HG03520 (cell line): ENCODE results near the gene TMCC3.
A peak's percentile ranks its signal among the peaks of the same experiment; 100 is the strongest.
"Not testable (repeated sequence)": the region's sequence is repeated elsewhere in the genome, so short reads cannot be mapped to it uniquely, and the experiment has no call there.

ENCODE experiments used
- ATAC-seq: cut with Tn5 transposase; IDR thresholded peaks from one replicate; pipeline ENCODE4 v1.9.1; 2021; ENCODE audit warnings: mild to moderate bottlenecking, moderate library complexity; ENCODE audit not compliant: unreplicated experiment

Gene TMCC3

GRCh38 chr12:94636462-94637085 lies 13.8 kb downstream of the TMCC3 start:
- no peak for ATAC-seq

GRCh38 chr12:94634717-94635116 lies 15.6 kb downstream of the TMCC3 start:
- no peak for ATAC-seq

- no peak for ATAC-seq
These were observed 17.0 kb downstream of the TMCC3 start for GRCh38 chr12:94633401-94633800.

- ATAC-seq: no peak
These were observed 19.3 kb downstream of the TMCC3 start for GRCh38 chr12:94631058-94631457.

- ATAC-seq: no peak
These were observed 21.4 kb downstream of the TMCC3 start for GRCh38 chr12:94628819-94629472.

GRCh38 chr12:94628369-94628768 lies 22.0 kb downstream of the TMCC3 start:
- ATAC-seq: no peak

GRCh38 chr12:94625531-94625930 lies 24.8 kb downstream of the TMCC3 start:
- no peak for ATAC-seq

- ATAC-seq: no peak
These were observed 27.0 kb downstream of the TMCC3 start for GRCh38 chr12:94623161-94623920.

GRCh38 chr12:94622475-94622874 lies 27.9 kb downstream of the TMCC3 start:
- ATAC-seq: no peak

- ATAC-seq: peak; percentile 98
These were observed 28.5 kb downstream of the TMCC3 start for GRCh38 chr12:94621662-94622359.

GRCh38 chr12:94620621-94621020 lies 29.7 kb downstream of the TMCC3 start:
- no peak for ATAC-seq

GRCh38 chr12:94618995-94619695 lies 31.2 kb downstream of the TMCC3 start:
- no peak for ATAC-seq

GRCh38 chr12:94617101-94617500 lies 33.3 kb downstream of the TMCC3 start:
- no peak for ATAC-seq

- no peak for ATAC-seq
These were observed 34.1 kb downstream of the TMCC3 start for GRCh38 chr12:94616203-94616729.

- ATAC-seq: no peak
These were observed 34.8 kb downstream of the TMCC3 start for GRCh38 chr12:94615260-94616181.

- no peak for ATAC-seq
These were observed 36.1 kb downstream of the TMCC3 start for GRCh38 chr12:94614288-94614721.

- no peak for ATAC-seq
These were observed 40.4 kb downstream of the TMCC3 start for GRCh38 chr12:94609917-94610443.

- ATAC-seq: not testable (repeated sequence)
These were observed 43.5 kb downstream of the TMCC3 start for GRCh38 chr12:94606810-94607209.

- no peak for ATAC-seq
These were observed 46.0 kb downstream of the TMCC3 start for GRCh38 chr12:94604366-94604698.
